ENCODE results near the gene CASP10. TPM values are rescaled to one million over a fixed set of nuclear protein-coding genes. Genes with fewer than 3 reads are reported as not detected.

Gene CASP10
- total RNA-seq, 2 donors from 2014 or later: 10.3 to 12.3 TPM

DNA sequence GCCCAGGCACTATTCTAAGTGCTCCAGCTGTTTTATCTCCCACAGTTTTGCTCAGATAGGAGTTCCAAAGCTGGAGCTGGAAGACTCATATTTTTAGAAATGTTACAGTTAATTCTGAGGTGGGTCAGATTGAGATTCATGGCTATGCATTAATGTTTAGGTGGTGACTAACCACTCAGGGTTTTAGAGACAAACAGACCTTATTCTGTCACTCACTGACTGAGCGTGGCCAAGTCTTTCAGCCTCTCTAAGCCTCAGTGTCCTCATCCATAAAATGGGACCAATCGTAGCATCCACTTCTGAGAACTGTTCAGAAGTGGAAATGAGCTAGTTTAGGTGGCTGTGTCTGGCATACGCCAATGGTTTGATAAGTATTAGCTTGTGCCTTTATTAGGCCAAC lies 73.1 kb downstream of the CASP10 start:
- no peak for ATAC-seq (ENCODE audit: insufficient number of reproducible peaks, low FRiP score, low read depth)
- Histone ChIP-seq H3K4me1 (ENCODE audit: control insufficient read depth in 1 of 2, low read depth in 2 of 2) (peaks cover 12 to 20% of the 10 kb centered on the region in 2 donors), H3K9me3 (no peaks in the 10 kb centered on the region), H3K27me3 (replicated peaks; ENCODE audit: insufficient read depth) (no peaks in the 10 kb centered on the region), H3K27ac (no peak overlapping the region), H3K4me3 (no peak overlapping the region), H3K36me3 (no peaks in the 10 kb centered on the region)
- no peak for DNase-seq (ENCODE audit: low spot score)
- TF ChIP-seq CTCF (IDR thresholded peaks at IDR 0.05): no peak

DNA sequence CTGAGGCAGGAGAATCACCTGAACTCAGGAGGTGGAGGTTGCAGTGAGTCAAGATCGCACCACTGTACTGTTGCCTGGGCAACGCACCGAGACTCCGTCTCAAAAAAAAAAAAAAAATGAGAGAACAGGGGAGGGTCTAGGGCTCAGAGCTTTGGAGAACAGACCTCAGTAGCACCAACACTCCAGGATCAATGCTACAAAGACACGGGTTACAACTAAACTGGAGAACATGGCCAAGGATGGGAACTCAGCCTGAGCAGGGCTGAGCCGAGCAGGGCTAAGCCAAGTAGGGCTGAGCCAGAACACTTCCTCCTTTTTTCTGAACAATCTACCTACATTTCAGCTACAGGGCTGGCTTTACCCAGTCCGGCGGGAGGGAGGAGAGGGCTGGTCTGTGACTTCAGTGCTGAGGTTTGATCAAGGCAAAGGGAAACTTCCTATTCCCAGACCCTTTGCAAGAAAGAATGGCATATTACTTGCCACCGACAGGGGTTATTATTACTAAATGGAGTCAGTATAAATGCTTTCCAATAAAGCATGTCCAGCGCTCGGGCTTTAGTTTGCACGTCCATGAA lies 74.5 kb downstream of the CASP10 start:
- Histone ChIP-seq H3K4me1 (ENCODE audit: control insufficient read depth in 1 of 2, low read depth in 2 of 2) (peaks cover 12 to 26% of the 10 kb centered on the region in 2 donors), H3K27me3 (replicated peaks; ENCODE audit: insufficient read depth) (no peaks in the 10 kb centered on the region), H3K9me3 (no peaks in the 10 kb centered on the region), H3K4me3 (peak overlapping the region; percentile 86), H3K36me3 (no peaks in the 10 kb centered on the region), H3K27ac (peak overlapping the region; percentile 87 to 90)
- no peak for TF ChIP-seq CTCF (IDR thresholded peaks at IDR 0.05)
- ATAC-seq (ENCODE audit: insufficient number of reproducible peaks, low FRiP score, low read depth) (no peak), DNase-seq (ENCODE audit: low spot score) (no peak)

GRCh38 chr2:201257956-201258665 lies 75.2 kb downstream of the CASP10 start:
- no peak for TF ChIP-seq CTCF (IDR thresholded peaks at IDR 0.05)
- peak overlapping the region; percentile 86 for H3K4me3 ChIP-seq
- H3K27me3 ChIP-seq (replicated peaks; ENCODE audit: insufficient read depth): no peaks in the 10 kb centered on the region
- H3K27ac ChIP-seq: peak overlapping the region; percentile 87 to 90
- peaks cover 12 to 26% of the 10 kb centered on the region in 2 donors for H3K4me1 ChIP-seq (ENCODE audit: control insufficient read depth in 1 of 2, low read depth in 2 of 2)
- H3K36me3 ChIP-seq: no peaks in the 10 kb centered on the region
- ATAC-seq (ENCODE audit: insufficient number of reproducible peaks, low FRiP score, low read depth) (peak; percentile 68), DNase-seq (ENCODE audit: low spot score) (peak; percentile 19)
- no peaks in the 10 kb centered on the region for H3K9me3 ChIP-seq

GRCh38 chr2:201258666-201259615 lies 76.0 kb downstream of the CASP10 start:
- no peaks in the 10 kb centered on the region for H3K9me3 ChIP-seq
- no peak for TF ChIP-seq CTCF (IDR thresholded peaks at IDR 0.05)
- DNase-seq (ENCODE audit: low spot score) (no peak), ATAC-seq (ENCODE audit: insufficient number of reproducible peaks, low FRiP score, low read depth) (peak; percentile 13)
- H3K36me3 ChIP-seq: no peaks in the 10 kb centered on the region
- peaks cover 12 to 26% of the 10 kb centered on the region in 2 donors for H3K4me1 ChIP-seq (ENCODE audit: control insufficient read depth in 1 of 2, low read depth in 2 of 2)
- H3K27me3 ChIP-seq (replicated peaks; ENCODE audit: insufficient read depth): no peaks in the 10 kb centered on the region
- peak overlapping the region; percentile 86 for H3K4me3 ChIP-seq
- peak overlapping the region; percentile 87 to 90 for H3K27ac ChIP-seq
